B cell (primary cell): Measurements from ENCODE around the gene AHRR.

Source experiments
- EZH2 ChIP-seq: IDR thresholded peaks from 2 replicates; pipeline ENCODE4 v1.6.1; 2012; ENCODE audit warnings: borderline replicate concordance, low read depth, mild to moderate bottlenecking, moderate library complexity, low read length; ENCODE audit not compliant: insufficient read depth, poor library complexity, severe bottlenecking
- TF ChIP-seq, protein P1 (sequence below): fragments of 200-600 bp; IDR thresholded peaks from one replicate; pipeline ENCODE4 v1.8.0; 2022; ENCODE audit warnings: antibody characterized with exemption, mild to moderate bottlenecking

DNA sequence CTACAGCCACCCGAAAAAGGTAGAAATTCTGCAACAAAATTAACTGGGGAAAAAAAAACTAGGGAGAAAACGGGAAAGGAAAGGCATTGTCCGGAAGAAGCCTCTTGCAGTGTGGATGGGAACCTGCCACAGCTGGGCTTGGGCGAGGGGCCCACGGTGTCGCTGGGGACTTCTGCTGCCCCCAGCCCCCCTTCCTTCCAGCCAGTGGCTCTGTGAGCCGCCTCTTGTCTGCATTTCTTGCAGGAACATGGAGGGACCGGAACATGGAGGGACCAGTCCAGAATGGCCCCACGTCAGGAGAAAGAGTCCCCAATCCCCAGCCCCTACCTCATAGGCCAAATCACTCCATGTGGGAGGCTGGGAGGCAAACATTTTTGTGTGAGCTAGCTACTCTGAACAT is 84.5 kb downstream of the AHRR start:
- TF ChIP-seq, protein P1, sequence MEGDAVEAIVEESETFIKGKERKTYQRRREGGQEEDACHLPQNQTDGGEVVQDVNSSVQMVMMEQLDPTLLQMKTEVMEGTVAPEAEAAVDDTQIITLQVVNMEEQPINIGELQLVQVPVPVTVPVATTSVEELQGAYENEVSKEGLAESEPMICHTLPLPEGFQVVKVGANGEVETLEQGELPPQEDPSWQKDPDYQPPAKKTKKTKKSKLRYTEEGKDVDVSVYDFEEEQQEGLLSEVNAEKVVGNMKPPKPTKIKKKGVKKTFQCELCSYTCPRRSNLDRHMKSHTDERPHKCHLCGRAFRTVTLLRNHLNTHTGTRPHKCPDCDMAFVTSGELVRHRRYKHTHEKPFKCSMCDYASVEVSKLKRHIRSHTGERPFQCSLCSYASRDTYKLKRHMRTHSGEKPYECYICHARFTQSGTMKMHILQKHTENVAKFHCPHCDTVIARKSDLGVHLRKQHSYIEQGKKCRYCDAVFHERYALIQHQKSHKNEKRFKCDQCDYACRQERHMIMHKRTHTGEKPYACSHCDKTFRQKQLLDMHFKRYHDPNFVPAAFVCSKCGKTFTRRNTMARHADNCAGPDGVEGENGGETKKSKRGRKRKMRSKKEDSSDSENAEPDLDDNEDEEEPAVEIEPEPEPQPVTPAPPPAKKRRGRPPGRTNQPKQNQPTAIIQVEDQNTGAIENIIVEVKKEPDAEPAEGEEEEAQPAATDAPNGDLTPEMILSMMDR: no peak
- no peak for TF ChIP-seq EZH2
